Omental fat pad (tissue), 4 donors: Measurements from ENCODE around the gene NUP188. TPM values are rescaled to one million over a fixed set of nuclear protein-coding genes. Genes with fewer than 3 reads are reported as not detected.

Experiments used
- ATAC-seq: fragments of 150-250 bp; one replicate; pipeline ENCODE4 v1.9.1; 2016; ENCODE audit warnings: mild to moderate bottlenecking, moderate library complexity; ENCODE audit not compliant: low FRiP score
- DNase-seq: peaks from one replicate; pipeline ENCODE4 v3.0.0-alpha.2; 2019; ENCODE audit warnings: low spot score
- CTCF ChIP-seq, 3 donors: fragments of 450-650 bp; IDR thresholded peaks; one replicate each; pipeline ENCODE4 v1.5.1; 2016 to 2017; ENCODE audit warnings: antibody characterized with exemption in 3 of 3, mild to moderate bottlenecking in 3 of 3, moderate library complexity in 2 of 3
- total RNA-seq, 4 donors: library from RNA; depleted of rRNA; stranded (reverse); fragments of >200 nt; gene quantifications; one replicate each; pipeline ENCODE4 v1.1.0, GENCODE V29; 2016

Gene NUP188
- total RNA-seq, 4 donors from 2014 or later, result 27.2 to 70.6 (median 38.3) TPM

- TF ChIP-seq CTCF (IDR thresholded peaks at IDR 0.05), result no peak
- ATAC-seq, result no peak
- DNase-seq, result no peak
These were observed 74.5 kb downstream of the NUP188 start for GRCh38 chr9:129022037-129022436.

GRCh38 chr9:129023036-129023907, 75.8 kb downstream of the NUP188 start:
- DNase-seq (no peak), ATAC-seq (no peak)
- TF ChIP-seq CTCF (IDR thresholded peaks at IDR 0.05), result no peak

DNA sequence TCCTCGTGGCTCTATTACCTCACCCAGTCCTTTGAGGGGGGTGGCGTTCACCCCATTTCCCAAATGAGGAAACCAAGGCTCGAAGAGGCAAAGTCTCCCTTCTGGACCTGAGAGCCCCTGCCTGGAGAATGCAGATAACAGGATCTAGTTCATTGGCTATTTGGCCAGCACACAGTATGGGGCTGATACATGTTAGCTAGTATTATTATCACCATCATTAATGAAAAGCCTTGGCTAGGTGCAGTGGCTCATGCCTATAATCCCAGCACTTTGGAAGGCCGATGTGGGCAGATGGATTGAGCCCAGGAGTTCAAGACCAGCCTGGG, 76.4 kb downstream of the NUP188 start:
- TF ChIP-seq CTCF (IDR thresholded peaks at IDR 0.05), result no peak
- no peak for DNase-seq
- no peak for ATAC-seq

DNA sequence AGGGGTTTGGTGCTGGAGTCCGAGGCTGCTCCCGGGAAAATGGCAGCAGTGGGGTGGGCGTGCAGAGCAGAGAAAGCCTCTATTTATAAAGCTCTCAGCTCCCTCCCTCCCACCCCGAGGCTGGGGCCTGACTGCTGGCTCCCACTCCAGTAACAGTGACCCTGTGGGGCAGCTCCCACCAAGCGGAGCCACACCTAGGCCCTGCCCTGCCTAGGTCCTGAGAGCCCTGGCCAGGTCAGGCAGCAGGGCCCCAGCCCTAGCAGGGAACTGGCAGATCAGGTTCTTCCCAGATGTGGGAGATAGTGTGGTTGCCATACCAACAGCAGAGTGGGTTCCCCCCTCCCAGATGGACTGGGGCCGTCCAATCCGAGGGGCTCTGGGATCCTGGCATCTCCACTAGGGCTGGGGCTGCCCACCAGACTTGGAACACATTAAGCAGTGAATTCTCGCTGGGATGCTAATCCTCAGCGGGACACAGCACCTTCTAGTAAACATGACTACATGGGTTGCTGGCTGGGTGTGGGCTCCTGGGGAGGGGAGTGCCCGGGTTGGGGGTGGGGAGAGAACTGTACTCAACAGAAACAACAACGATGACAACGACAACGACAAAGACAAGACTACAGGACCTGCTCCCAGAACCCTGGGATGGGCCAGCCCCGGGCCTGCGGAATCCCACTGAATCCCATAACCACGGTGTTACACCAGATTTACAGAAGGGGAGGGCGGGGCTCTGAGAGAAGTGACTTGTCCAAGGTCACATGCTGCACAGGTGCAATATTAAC, 79.1 kb downstream of the NUP188 start:
- DNase-seq (no peak), ATAC-seq (peak; percentile 5)

GRCh38 chr9:129027224-129027684, 79.8 kb downstream of the NUP188 start:
- DNase-seq (no peak), ATAC-seq (no peak)
- no peak for TF ChIP-seq CTCF (IDR thresholded peaks at IDR 0.05)

More for the DNA sequence above, 79.1 kb downstream of the NUP188 start:
- no peak for TF ChIP-seq CTCF (IDR thresholded peaks at IDR 0.05)

GRCh38 chr9:129027685-129028191, 80.2 kb downstream of the NUP188 start:
- no peak for TF ChIP-seq CTCF (IDR thresholded peaks at IDR 0.05)
- ATAC-seq, result peak; percentile 8
- no peak for DNase-seq
